ENCODE results near the gene IL17F. TPM values are rescaled to one million over a fixed set of nuclear protein-coding genes. Genes with fewer than 3 reads are reported as not detected.

IL17F gene
- total RNA-seq, 4 donors from 2014 or later = not detected

GRCh38 chr6:52254731-52255378, 10.6 kb upstream of the IL17F start:
- TF ChIP-seq CTCF (IDR thresholded peaks at IDR 0.05 in 4 of 5, conservative IDR thresholded peaks at IDR 0.05 in 1 of 5) (no peak), POLR2A (IDR thresholded peaks at IDR 0.05) (no peak)
- no peak overlapping the region for H3K27ac ChIP-seq
- H3K9me3 ChIP-seq = no peaks in the 10 kb centered on the region
- H3K27me3 ChIP-seq = peaks cover 0 to 5% (median 0%) of the 10 kb centered on the region in 3 donors
- no peak overlapping the region for H3K4me3 ChIP-seq
- ATAC-seq (no peak), DNase-seq (no peak)
- intact Hi-C loops (cut with DNase I; ENCODE audit: low total_unique reads) = no loop called here
- in situ Hi-C loops (cut with MboI; ENCODE audit: low sequenced_read_pairs in 4 of 4) = no loop called here
- H3K36me3 ChIP-seq = no peaks in the 10 kb centered on the region
- H3K4me1 ChIP-seq = no peaks in the 10 kb centered on the region

GRCh38 chr6:52253494-52253893, 9.2 kb upstream of the IL17F start:
- H3K27ac ChIP-seq = no peak overlapping the region
- ATAC-seq = no peak
- H3K9me3 ChIP-seq = no peaks in the 10 kb centered on the region
- H3K4me3 ChIP-seq = no peak overlapping the region
- no peaks in the 10 kb centered on the region for H3K36me3 ChIP-seq
- in situ Hi-C loops (cut with MboI; ENCODE audit: low sequenced_read_pairs in 4 of 4) (no loop called here), intact Hi-C loops (cut with DNase I; ENCODE audit: low total_unique reads) (no loop called here)
- TF ChIP-seq POLR2A (IDR thresholded peaks at IDR 0.05) = no peak
- no peak for TF ChIP-seq CTCF (IDR thresholded peaks at IDR 0.05 in 4 of 5, conservative IDR thresholded peaks at IDR 0.05 in 1 of 5)
- DNase-seq = no peak
- peaks cover 0 to 5% (median 0%) of the 10 kb centered on the region in 3 donors for H3K27me3 ChIP-seq
- H3K4me1 ChIP-seq = no peaks in the 10 kb centered on the region

GRCh38 chr6:52251113-52251512, 6.8 kb upstream of the IL17F start:
- ATAC-seq (no peak), DNase-seq (no peak)
- no peaks in the 10 kb centered on the region for H3K9me3 ChIP-seq
- intact Hi-C loops (cut with DNase I; ENCODE audit: low total_unique reads) = no loop called here
- H3K4me1 ChIP-seq = no peaks in the 10 kb centered on the region
- in situ Hi-C loops (cut with MboI; ENCODE audit: low sequenced_read_pairs in 4 of 4) = no loop called here
- peaks cover 0 to 5% (median 0%) of the 10 kb centered on the region in 3 donors for H3K27me3 ChIP-seq
- no peaks in the 10 kb centered on the region for H3K36me3 ChIP-seq
- no peak overlapping the region for H3K4me3 ChIP-seq
- H3K27ac ChIP-seq = no peak overlapping the region
- TF ChIP-seq POLR2A (IDR thresholded peaks at IDR 0.05) (no peak), CTCF (IDR thresholded peaks at IDR 0.05 in 4 of 5, conservative IDR thresholded peaks at IDR 0.05 in 1 of 5) (no peak)

DNA sequence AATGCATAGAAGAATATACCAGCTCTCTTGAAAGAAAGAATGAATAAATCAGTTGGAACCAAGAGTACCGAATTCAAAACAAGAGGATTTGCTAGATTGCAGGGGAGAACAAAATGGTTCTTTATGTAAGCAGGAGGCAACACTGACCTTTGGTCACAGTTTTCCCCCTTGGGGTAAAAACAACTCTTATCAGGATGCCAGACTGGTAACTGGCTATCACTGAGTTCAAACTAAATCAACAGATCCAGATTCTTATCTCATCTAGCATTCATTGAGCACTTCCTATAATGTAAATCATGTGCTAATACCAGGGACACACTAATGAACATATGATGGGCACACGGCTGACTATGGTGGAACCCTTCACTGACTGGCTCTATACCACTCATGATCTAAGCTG, 4.8 kb upstream of the IL17F start:
- DNase-seq (no peak), ATAC-seq (no peak)
- in situ Hi-C loops (cut with MboI; ENCODE audit: low sequenced_read_pairs in 4 of 4) (loop anchor here in 1 of 4 donors (10.0 kb wide), 1 partner anchor 164 kb away; the partner anchor contains the start of gene PKHD1), intact Hi-C loops (cut with DNase I; ENCODE audit: low total_unique reads) (no loop called here)
- Histone ChIP-seq H3K27ac (no peak overlapping the region), H3K4me3 (no peak overlapping the region), H3K4me1 (no peaks in the 10 kb centered on the region), H3K9me3 (no peaks in the 10 kb centered on the region), H3K27me3 (peaks cover 0 to 5% (median 0%) of the 10 kb centered on the region in 3 donors), H3K36me3 (no peaks in the 10 kb centered on the region)
- no peak for TF ChIP-seq CTCF (IDR thresholded peaks at IDR 0.05 in 4 of 5, conservative IDR thresholded peaks at IDR 0.05 in 1 of 5)
- TF ChIP-seq POLR2A (IDR thresholded peaks at IDR 0.05) = no peak
